Muscle layer of duodenum (tissue), 2 donors: Measurements from ENCODE around the gene BID.

ENCODE experiments used
- H3K27ac ChIP-seq: one replicate; pipeline ENCODE4 v1.7.0; 2013; ENCODE audit warnings: mild to moderate bottlenecking, low read length
- H3K27me3 ChIP-seq: one replicate; pipeline ENCODE4 v1.7.0; 2013; ENCODE audit warnings: low read depth, mild to moderate bottlenecking, control low read depth, low read length
- H3K36me3 ChIP-seq, 2 donors: one replicate each; pipeline ENCODE4 v1.7.0; 2013; ENCODE audit warnings: low read length in 2 of 2, control low read depth in 1 of 2, mild to moderate bottlenecking in 1 of 2; ENCODE audit not compliant: insufficient read depth in 2 of 2, control insufficient read depth in 1 of 2
- H3K4me1 ChIP-seq, 2 donors: one replicate each; pipeline ENCODE4 v1.7.0; 2013; ENCODE audit warnings: low read length in 2 of 2, mild to moderate bottlenecking in 2 of 2, control low read depth in 1 of 2, moderate library complexity in 1 of 2; ENCODE audit not compliant: insufficient read depth in 2 of 2, control insufficient read depth in 1 of 2
- H3K4me3 ChIP-seq, 2 donors: one replicate each; pipeline ENCODE4 v1.7.0; 2013; ENCODE audit warnings: low read length in 2 of 2, low read depth in 1 of 2, mild to moderate bottlenecking in 1 of 2
- H3K9me3 ChIP-seq, 2 donors: one replicate each; pipeline ENCODE4 v1.7.0; 2013; ENCODE audit warnings: low read length in 2 of 2, control low read depth in 1 of 2, mild to moderate bottlenecking in 1 of 2; ENCODE audit not compliant: control insufficient read depth in 1 of 2
- donor health status: healthy.

The BID gene

GRCh38 chr22:17774206-17774925, at the start of gene BID:
Gene BID, minus strand, starts transcription at chr22:17774469. Its CDS starts 24,353 bp downstream, at chr22:17750116.
- Histone ChIP-seq H3K27ac (no peak within 1 kb of the TSS), H3K9me3 (no peaks in the 10 kb centered on the region), H3K4me3 (peak within 1 kb of the TSS; percentile 67 to 72), H3K27me3 (no peaks in the 10 kb centered on the region), H3K36me3 (no peaks in the 10 kb centered on the region), H3K4me1 (peaks cover 2 to 17% of the 10 kb centered on the region in 2 donors)

DNA sequence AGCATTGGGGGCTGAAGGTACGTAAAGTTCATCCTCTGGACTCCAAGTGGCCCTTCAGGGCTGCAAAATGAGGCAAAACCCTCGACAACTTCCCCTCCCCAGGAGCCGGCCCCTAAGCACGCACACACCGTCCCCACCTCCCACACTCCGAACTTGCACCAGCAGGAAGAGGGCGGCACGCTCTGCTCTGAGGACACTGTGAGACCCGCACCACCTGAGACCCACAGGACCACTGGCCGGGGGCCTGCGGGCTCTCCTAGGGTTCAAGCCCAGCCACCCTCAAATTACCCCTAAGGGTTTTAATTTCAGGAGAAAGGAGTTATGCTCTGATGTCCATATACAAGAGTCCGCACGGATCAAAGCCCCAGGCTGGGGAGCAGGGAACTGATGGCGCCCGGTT, 49.7 kb upstream of the BID start:
- H3K27ac ChIP-seq: no peak overlapping the region
- no peak overlapping the region for H3K4me3 ChIP-seq
- no peaks in the 10 kb centered on the region for H3K27me3 ChIP-seq
- no peaks in the 10 kb centered on the region for H3K4me1 ChIP-seq
- H3K9me3 ChIP-seq: no peaks in the 10 kb centered on the region
- H3K36me3 ChIP-seq: peaks cover 24 to 82% of the 10 kb centered on the region in 2 donors

- Histone ChIP-seq H3K9me3 (no peaks in the 10 kb centered on the region), H3K27me3 (no peaks in the 10 kb centered on the region), H3K27ac (no peak overlapping the region), H3K4me3 (no peak overlapping the region), H3K4me1 (no peaks in the 10 kb centered on the region), H3K36me3 (peaks cover 24 to 83% of the 10 kb centered on the region in 2 donors)
These were observed 49.0 kb upstream of the BID start for GRCh38 chr22:17823226-17823625.

GRCh38 chr22:17822087-17822486, 47.8 kb upstream of the BID start:
- Histone ChIP-seq H3K4me3 (no peak overlapping the region), H3K27me3 (no peaks in the 10 kb centered on the region), H3K36me3 (peaks cover 19 to 79% of the 10 kb centered on the region in 2 donors), H3K27ac (no peak overlapping the region), H3K9me3 (no peaks in the 10 kb centered on the region), H3K4me1 (no peaks in the 10 kb centered on the region)

DNA sequence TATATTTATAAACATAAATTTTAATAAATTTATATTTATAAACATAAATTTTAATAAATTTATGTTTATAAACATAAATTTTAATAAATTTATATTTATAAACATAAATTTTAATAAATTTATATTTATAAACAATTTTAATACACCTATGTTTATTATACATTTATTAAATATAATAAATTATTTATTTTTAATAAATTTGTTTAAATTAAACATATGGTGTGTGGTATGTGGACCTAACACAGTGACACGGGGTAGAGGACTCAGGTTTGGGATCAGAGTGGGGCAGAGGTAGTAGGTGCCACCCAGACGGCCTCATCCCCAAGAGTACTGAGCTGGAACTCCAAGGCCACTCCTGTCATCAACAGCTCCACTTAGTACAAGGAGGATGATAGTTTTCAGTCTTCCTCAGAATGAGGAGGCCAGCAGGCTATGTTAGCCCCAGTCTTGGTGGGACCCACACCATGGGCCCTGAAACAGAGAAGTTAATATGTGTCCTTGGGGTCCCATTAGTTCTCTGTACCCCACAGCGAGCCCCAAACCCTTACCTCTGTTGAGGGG, 46.7 kb upstream of the BID start:
- Histone ChIP-seq H3K4me1 (no peaks in the 10 kb centered on the region), H3K27ac (no peak overlapping the region), H3K9me3 (no peaks in the 10 kb centered on the region), H3K4me3 (no peak overlapping the region), H3K27me3 (no peaks in the 10 kb centered on the region), H3K36me3 (peaks cover 28 to 79% of the 10 kb centered on the region in 2 donors)

DNA sequence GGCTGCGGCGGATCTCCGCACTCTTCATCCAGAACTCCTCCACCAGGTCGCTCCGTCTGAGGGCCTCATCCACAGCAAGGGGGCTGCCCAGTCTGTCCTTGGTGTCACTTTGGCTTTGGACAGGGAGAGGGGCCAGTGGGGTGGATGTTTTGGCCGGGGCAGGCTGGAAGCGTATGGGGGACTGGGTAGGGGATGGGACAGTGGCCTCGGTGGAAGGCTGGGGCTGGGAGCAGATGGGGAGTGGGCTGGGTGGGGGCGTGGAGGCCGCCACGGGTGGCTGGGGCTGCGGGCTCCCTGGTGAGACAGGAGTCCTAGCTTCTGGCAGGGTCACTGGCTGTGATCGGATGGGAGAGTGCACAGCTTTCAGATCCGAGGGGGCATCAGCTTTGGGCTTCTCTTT, 44.4 kb upstream of the BID start:
- H3K4me3 ChIP-seq: no peak overlapping the region
- H3K9me3 ChIP-seq: no peaks in the 10 kb centered on the region
- no peaks in the 10 kb centered on the region for H3K4me1 ChIP-seq
- peaks cover 31 to 73% of the 10 kb centered on the region in 2 donors for H3K36me3 ChIP-seq
- H3K27me3 ChIP-seq: no peaks in the 10 kb centered on the region
- H3K27ac ChIP-seq: no peak overlapping the region

DNA sequence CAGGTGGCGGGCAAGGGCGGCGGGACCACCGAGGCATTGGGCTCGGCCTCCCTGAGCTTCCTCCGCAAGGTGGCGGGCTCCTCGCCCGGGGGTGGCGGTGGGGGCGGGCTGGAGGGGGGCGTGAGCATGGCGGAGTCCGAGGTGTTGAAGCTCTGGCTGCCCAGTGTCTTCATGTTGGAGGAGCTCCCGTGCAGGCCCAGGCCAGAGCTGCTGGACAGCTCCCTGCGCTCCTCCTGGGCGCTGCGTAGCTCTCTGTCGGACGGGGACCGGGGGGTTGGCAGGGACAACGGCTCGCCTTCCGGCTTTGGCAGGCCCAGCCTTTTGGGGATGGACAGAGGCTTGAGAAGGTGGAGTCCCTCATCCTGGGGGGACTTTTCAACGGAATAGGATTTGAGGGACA, 43.9 kb upstream of the BID start:
- Histone ChIP-seq H3K4me1 (no peaks in the 10 kb centered on the region), H3K27me3 (no peaks in the 10 kb centered on the region), H3K27ac (no peak overlapping the region), H3K9me3 (no peaks in the 10 kb centered on the region), H3K36me3 (peaks cover 31 to 77% of the 10 kb centered on the region in 2 donors), H3K4me3 (no peak overlapping the region)

- H3K36me3 ChIP-seq: peaks cover 31 to 78% of the 10 kb centered on the region in 2 donors
These were observed 43.3 kb upstream of the BID start for GRCh38 chr22:17817511-17818065.

GRCh38 chr22:17817079-17817478, 42.8 kb upstream of the BID start:
- H3K27me3 ChIP-seq: no peaks in the 10 kb centered on the region
- H3K9me3 ChIP-seq: no peaks in the 10 kb centered on the region
- H3K4me3 ChIP-seq: no peak overlapping the region
- H3K27ac ChIP-seq: no peak overlapping the region
- H3K36me3 ChIP-seq: peaks cover 31 to 73% of the 10 kb centered on the region in 2 donors
- no peaks in the 10 kb centered on the region for H3K4me1 ChIP-seq

More at GRCh38 chr22:17817511-17818065, 43.3 kb upstream of the BID start:
- no peak overlapping the region for H3K4me3 ChIP-seq
- no peaks in the 10 kb centered on the region for H3K27me3 ChIP-seq
- no peaks in the 10 kb centered on the region for H3K9me3 ChIP-seq
- no peak overlapping the region for H3K27ac ChIP-seq
- H3K4me1 ChIP-seq: no peaks in the 10 kb centered on the region

DNA sequence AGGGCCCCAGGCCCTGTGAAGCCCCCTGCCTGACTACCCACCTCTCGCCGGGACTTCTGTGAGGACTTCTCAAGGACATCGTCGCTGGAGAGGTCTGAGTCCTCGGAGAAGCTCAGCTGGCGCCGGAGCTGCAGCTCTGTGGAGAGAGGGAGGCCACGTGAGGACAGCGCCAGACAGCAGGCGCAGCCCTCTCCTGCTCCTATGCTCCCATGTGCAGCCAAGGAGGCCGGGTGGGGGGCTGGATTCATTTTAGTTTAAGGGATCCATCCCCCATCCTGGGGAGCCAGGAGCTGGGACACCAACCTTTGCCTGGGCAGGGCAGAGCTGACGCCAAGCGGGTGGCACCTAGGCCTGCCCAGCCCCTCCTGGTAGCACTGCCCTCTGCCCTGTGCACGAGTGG, 42.4 kb upstream of the BID start:
- Histone ChIP-seq H3K27ac (no peak overlapping the region), H3K36me3 (peaks cover 27 to 68% of the 10 kb centered on the region in 2 donors)

GRCh38 chr22:17815703-17816254, 41.5 kb upstream of the BID start:
- peaks cover 24 to 68% of the 10 kb centered on the region in 2 donors for H3K36me3 ChIP-seq
- no peaks in the 10 kb centered on the region for H3K4me1 ChIP-seq
- no peak overlapping the region for H3K4me3 ChIP-seq
- H3K27ac ChIP-seq: no peak overlapping the region
- no peaks in the 10 kb centered on the region for H3K27me3 ChIP-seq
- H3K9me3 ChIP-seq: no peaks in the 10 kb centered on the region

More for the DNA sequence above, 42.4 kb upstream of the BID start:
- Histone ChIP-seq H3K9me3 (no peaks in the 10 kb centered on the region), H3K27me3 (no peaks in the 10 kb centered on the region), H3K4me1 (no peaks in the 10 kb centered on the region), H3K4me3 (no peak overlapping the region)
